Mesendoderm (in vitro differentiated cells): ENCODE data around the gene PERCC1.

Experiments
- DNase-seq: peaks from one replicate; pipeline ENCODE4 v3.0.0; 2013
- H2AK5ac ChIP-seq: 2 replicates; pipeline ENCODE4 v1.6.1; 2013; ENCODE audit warnings: low read length, inconsistent platforms
- H2BK120ac ChIP-seq: 2 replicates; pipeline ENCODE4 v1.6.1; 2013; ENCODE audit warnings: low read depth, mild to moderate bottlenecking, low read length, moderate library complexity, mixed read lengths
- H2BK15ac ChIP-seq: replicated peaks from 2 replicates; pipeline ENCODE4 v1.6.1; 2013; ENCODE audit warnings: low read depth, mild to moderate bottlenecking, moderate library complexity
- H2BK5ac ChIP-seq: 2 replicates; pipeline ENCODE4 v1.6.1; 2013; ENCODE audit warnings: low read length, inconsistent platforms
- H3K18ac ChIP-seq: 2 replicates; pipeline ENCODE4 v1.6.1; 2013; ENCODE audit warnings: mild to moderate bottlenecking, low read length, mixed read lengths
- H3K23ac ChIP-seq: one replicate; pipeline ENCODE4 v1.6.1; 2013; ENCODE audit warnings: low read length
- H3K27ac ChIP-seq: 2 replicates; pipeline ENCODE4 v1.5.1; 2013; ENCODE audit warnings: low read depth, mild to moderate bottlenecking, inconsistent platforms, low read length, moderate library complexity
- H3K27me3 ChIP-seq: 2 replicates; pipeline ENCODE4 v1.6.1; 2013; ENCODE audit warnings: low read length, control low read depth, mild to moderate bottlenecking, inconsistent platforms; ENCODE audit not compliant: insufficient read depth, poor library complexity
- H3K36me3 ChIP-seq: 2 replicates; pipeline ENCODE4 v1.6.1; 2013; ENCODE audit warnings: low read length, inconsistent platforms; ENCODE audit not compliant: control insufficient read depth, insufficient read depth
- H3K4ac ChIP-seq: one replicate; pipeline ENCODE4 v1.6.1; 2013; ENCODE audit warnings: low read depth, mild to moderate bottlenecking, low read length, moderate library complexity
- H3K4me1 ChIP-seq: 2 replicates; pipeline ENCODE4 v1.6.1; 2013; ENCODE audit warnings: low read depth, low read length, inconsistent platforms; ENCODE audit not compliant: control insufficient read depth
- H3K4me2 ChIP-seq: 2 replicates; pipeline ENCODE4 v1.6.1; 2013; ENCODE audit warnings: low read length
- H3K4me3 ChIP-seq: 2 replicates; pipeline ENCODE4 v1.5.1; 2013; ENCODE audit warnings: mild to moderate bottlenecking, low read length
- H3K56ac ChIP-seq: one replicate; pipeline ENCODE4 v1.6.1; 2013; ENCODE audit warnings: low read length
- H3K79me1 ChIP-seq: 2 replicates; pipeline ENCODE4 v1.6.1; 2013; ENCODE audit warnings: low read length, inconsistent platforms
- H3K79me2 ChIP-seq: 2 replicates; pipeline ENCODE4 v1.6.1; 2013; ENCODE audit warnings: mild to moderate bottlenecking, low read length; ENCODE audit not compliant: control insufficient read depth, insufficient read depth
- H3K9ac ChIP-seq: 2 replicates; pipeline ENCODE4 v1.6.1; 2013; ENCODE audit warnings: low read length, inconsistent platforms
- H4K5ac ChIP-seq: one replicate; pipeline ENCODE4 v1.6.1; 2013; ENCODE audit warnings: low read length
- H4K8ac ChIP-seq: one replicate; pipeline ENCODE4 v1.6.1; 2013; ENCODE audit warnings: low read depth, mild to moderate bottlenecking, control low read depth, low read length, moderate library complexity
- WGBS: extraction: QIAGEN DNeasy Blood & Tissue Kit; methylation state at CpG from one replicate; pipeline ENCODE4 v1.1.7; 2013; ENCODE audit warnings: low lambda C conversion rate, missing lambda C conversion rate; ENCODE audit not compliant: insufficient coverage; ENCODE audit errors: extremely low coverage; 5-methylcytosine and 5-hydroxymethylcytosine counted together

PERCC1 gene

DNA sequence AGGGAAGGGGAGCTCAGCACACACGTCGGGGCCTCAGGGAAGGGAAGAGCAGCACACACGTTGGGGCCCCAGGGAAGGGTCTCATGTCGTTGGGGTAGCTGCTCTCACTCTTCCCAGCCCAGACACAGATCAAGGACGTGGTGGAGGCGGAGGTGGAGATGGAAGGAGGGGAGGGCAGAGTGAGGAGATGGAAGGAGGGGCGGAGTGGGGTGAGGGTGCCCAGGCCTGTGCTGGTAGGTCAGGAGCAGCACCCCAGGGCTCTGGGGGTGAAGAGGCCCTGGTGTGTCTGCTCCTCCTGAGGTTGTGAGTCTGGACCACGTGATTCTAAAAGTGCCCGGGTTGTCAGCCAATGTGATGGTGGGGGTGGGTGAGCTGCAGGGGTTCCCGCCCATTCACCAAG lies 29.1 kb downstream of the PERCC1 start:
- Histone ChIP-seq H4K8ac (no peak overlapping the region), H3K36me3 (no peaks in the 10 kb centered on the region), H2BK120ac (no peak overlapping the region), H3K56ac (no peak overlapping the region), H3K9ac (no peak overlapping the region), H2AK5ac (no peak overlapping the region), H3K4me3 (no peak overlapping the region), H3K27me3 (no peaks in the 10 kb centered on the region), H3K79me2 (no peaks in the 10 kb centered on the region), H3K4me1 (no peaks in the 10 kb centered on the region), H2BK15ac (no peak overlapping the region), H3K27ac (no peak overlapping the region), H3K4me2 (no peak overlapping the region), H2BK5ac (no peak overlapping the region), H3K79me1 (no peaks in the 10 kb centered on the region), H3K18ac (no peak overlapping the region), H3K23ac (no peak overlapping the region), H4K5ac (no peak overlapping the region), H3K4ac (no peak overlapping the region)
- no CpG with 5 or more reads among the region's 10 CpGs for WGBS
- no peak for DNase-seq

DNA sequence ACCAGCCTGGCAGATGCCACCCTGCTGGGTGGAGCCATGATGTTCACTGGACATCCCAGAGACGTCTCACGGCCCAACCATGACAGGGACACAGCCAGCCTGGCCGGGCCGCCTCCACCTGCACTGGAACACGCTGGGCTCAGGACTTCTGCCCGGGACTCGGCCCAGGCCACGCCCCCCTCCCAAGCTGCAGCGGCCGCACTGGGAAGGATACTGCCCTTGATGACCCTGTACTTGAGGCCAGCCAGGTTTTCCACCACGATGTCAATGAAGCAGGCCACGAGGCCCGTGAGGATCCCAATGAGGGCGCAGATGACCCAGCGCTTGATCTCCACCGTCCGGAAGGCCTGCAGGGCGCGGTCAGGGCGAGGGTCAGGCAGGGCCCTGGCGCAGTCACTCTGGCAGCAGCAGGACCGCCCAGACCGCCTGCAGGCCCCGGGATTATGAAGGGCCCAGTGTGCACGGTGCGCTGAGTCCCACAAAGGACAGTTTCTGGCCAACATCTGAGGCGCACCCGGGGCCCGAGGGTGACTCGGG lies 29.8 kb downstream of the PERCC1 start:
- no peak overlapping the region for H3K4ac ChIP-seq
- no peak overlapping the region for H3K27ac ChIP-seq
- H2AK5ac ChIP-seq = no peak overlapping the region
- no peaks in the 10 kb centered on the region for H3K36me3 ChIP-seq
- no peak overlapping the region for H4K8ac ChIP-seq
- no peaks in the 10 kb centered on the region for H3K79me2 ChIP-seq
- no peak overlapping the region for H3K56ac ChIP-seq
- H4K5ac ChIP-seq = no peak overlapping the region
- no peak overlapping the region for H2BK120ac ChIP-seq
- H2BK5ac ChIP-seq = no peak overlapping the region
- no peak overlapping the region for H3K9ac ChIP-seq
- H3K18ac ChIP-seq = no peak overlapping the region
- H3K23ac ChIP-seq = no peak overlapping the region
- no peak overlapping the region for H3K4me2 ChIP-seq
- H3K79me1 ChIP-seq = no peaks in the 10 kb centered on the region
- no peak for DNase-seq
- no peaks in the 10 kb centered on the region for H3K4me1 ChIP-seq
- H3K4me3 ChIP-seq = no peak overlapping the region
- no peak overlapping the region for H2BK15ac ChIP-seq
- H3K27me3 ChIP-seq = no peaks in the 10 kb centered on the region
- no CpG with 5 or more reads among the region's 30 CpGs for WGBS

DNA sequence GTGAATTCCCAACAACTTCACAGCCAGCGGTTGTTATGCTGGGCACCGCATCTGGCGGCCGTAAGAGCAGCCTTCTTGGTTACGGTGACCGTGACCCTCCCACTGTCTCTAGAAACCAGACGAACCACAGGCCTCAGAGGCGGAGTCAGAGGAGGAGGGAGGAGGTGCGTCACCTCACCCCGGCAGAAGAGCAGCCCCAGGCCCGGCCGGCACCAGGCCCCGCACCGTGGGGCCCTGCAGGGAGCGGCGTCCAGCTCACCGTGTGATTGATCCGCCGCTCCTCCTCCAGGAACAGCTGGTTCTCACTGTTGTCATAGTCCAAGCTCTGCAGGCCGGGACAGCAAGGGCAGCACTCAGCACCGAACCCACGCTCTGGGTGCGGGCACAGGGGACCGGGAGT lies 30.3 kb downstream of the PERCC1 start:
- Histone ChIP-seq H3K56ac (no peak overlapping the region), H2BK15ac (no peak overlapping the region), H3K4me2 (no peak overlapping the region), H2AK5ac (no peak overlapping the region), H3K27ac (no peak overlapping the region), H3K27me3 (no peaks in the 10 kb centered on the region), H3K79me2 (no peaks in the 10 kb centered on the region), H3K4ac (no peak overlapping the region), H3K4me1 (no peaks in the 10 kb centered on the region), H2BK120ac (no peak overlapping the region), H4K5ac (no peak overlapping the region), H3K4me3 (no peak overlapping the region), H3K23ac (no peak overlapping the region), H4K8ac (no peak overlapping the region), H3K9ac (no peak overlapping the region), H2BK5ac (no peak overlapping the region), H3K18ac (no peak overlapping the region), H3K79me1 (no peaks in the 10 kb centered on the region), H3K36me3 (no peaks in the 10 kb centered on the region)
- no CpG with 5 or more reads among the region's 24 CpGs for WGBS
- DNase-seq = no peak

DNA sequence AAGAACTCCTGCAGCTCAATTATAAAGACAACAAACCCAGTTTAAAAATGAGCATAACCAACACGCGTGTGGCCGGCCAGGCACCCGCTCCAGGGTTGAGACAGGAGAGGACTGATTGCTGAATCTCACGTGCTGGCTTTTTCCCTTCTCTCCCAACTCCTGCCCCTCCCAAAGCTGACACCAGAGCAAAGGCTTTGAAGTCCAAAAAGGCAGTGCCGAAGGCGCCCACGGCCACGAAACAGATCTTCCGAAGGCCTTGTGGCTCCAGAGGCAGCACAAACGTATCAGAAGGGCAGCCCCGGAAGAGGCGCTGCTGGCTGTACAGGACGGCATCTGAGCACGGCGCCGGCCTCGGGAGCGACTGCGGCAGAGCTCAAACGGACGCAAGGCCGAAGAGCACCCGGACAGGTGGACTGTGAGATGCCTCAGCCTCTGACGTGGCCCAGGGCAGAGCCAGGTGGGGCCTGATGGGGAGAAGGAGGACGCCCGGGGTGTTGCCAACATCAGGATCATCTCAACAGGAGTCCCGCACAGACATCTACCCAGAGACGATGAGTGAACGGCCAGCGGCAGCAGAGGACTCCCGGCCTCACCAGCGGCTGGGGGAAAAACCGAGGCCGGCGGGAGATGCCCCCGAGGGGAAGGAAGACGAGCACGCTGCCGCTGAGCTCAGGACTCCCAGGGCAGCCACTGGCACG lies 33.5 kb downstream of the PERCC1 start:
- no peak overlapping the region for H2AK5ac ChIP-seq
- H3K79me2 ChIP-seq = peaks cover 3% of the 10 kb centered on the region
- no peak overlapping the region for H3K4me2 ChIP-seq
- H2BK120ac ChIP-seq = no peak overlapping the region
- no peak overlapping the region for H2BK15ac ChIP-seq
- no peak overlapping the region for H3K9ac ChIP-seq
- no peaks in the 10 kb centered on the region for H3K36me3 ChIP-seq
- no peak overlapping the region for H3K18ac ChIP-seq
- no peak overlapping the region for H4K8ac ChIP-seq
- WGBS = no CpG with 5 or more reads among the region's 41 CpGs
- H3K27me3 ChIP-seq = no peaks in the 10 kb centered on the region
- H4K5ac ChIP-seq = no peak overlapping the region
- no peak overlapping the region for H2BK5ac ChIP-seq
- H3K56ac ChIP-seq = no peak overlapping the region
- H3K4me3 ChIP-seq = no peak overlapping the region
- H3K4me1 ChIP-seq = no peaks in the 10 kb centered on the region
- peaks cover 6% of the 10 kb centered on the region for H3K79me1 ChIP-seq
- H3K4ac ChIP-seq = no peak overlapping the region
- H3K27ac ChIP-seq = no peak overlapping the region
- DNase-seq = no peak
- H3K23ac ChIP-seq = no peak overlapping the region

DNA sequence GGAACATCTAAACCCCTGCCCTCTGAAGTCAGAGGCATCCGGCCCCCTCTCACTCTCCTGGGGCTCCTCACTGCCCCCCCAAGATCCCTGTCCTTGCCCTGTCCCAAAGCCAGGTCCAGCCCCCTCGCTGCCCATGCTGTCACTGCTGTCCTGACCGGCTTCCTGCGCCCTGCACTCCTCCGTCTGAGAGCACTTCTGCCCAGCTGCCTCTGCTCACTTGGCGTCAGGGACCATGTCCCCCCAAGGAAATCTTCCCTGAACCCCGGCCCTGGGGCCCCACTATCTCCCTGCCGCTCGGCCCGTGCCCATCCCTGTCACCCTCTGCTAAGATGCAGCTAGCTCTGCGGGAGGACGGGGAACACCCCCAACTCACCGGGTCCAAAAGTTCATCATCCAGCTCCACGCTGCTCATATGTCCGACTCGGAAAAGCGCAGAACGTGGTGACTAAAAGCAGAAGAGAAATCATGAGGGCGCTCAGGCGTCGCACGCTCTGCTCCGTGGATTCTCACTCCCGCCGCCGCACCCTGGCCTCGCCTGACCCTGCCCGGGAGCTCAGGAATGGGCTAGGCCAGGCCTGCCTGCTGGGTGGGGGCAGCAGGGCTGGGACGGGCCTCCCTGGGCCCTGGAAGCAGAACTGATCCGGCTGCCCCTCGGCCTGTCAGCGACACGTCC lies 34.2 kb downstream of the PERCC1 start:
- no CpG with 5 or more reads among the region's 33 CpGs for WGBS
- Histone ChIP-seq H3K79me1 (peaks cover 9% of the 10 kb centered on the region), H3K4me2 (no peak overlapping the region), H3K18ac (no peak overlapping the region), H2AK5ac (no peak overlapping the region), H3K23ac (no peak overlapping the region), H3K36me3 (no peaks in the 10 kb centered on the region), H3K79me2 (peaks cover 3% of the 10 kb centered on the region), H2BK120ac (no peak overlapping the region), H3K4me1 (no peaks in the 10 kb centered on the region), H3K27ac (no peak overlapping the region), H2BK15ac (no peak overlapping the region), H4K8ac (no peak overlapping the region), H3K4me3 (no peak overlapping the region), H3K56ac (no peak overlapping the region), H2BK5ac (no peak overlapping the region), H4K5ac (no peak overlapping the region), H3K4ac (no peak overlapping the region), H3K9ac (no peak overlapping the region), H3K27me3 (no peaks in the 10 kb centered on the region)
- DNase-seq = no peak
